C4-2B (cell line): ENCODE results near the gene SLC8A1.

Source experiments
- ZFX ChIP-seq: fragments of 450-650 bp; IDR thresholded peaks from 2 replicates; pipeline ENCODE4 v1.6.1; 2017
- TF ChIP-seq, protein P1 (sequence below): fragments of 450-650 bp; conservative IDR thresholded peaks from 2 replicates; pipeline ENCODE4 v1.5.1; 2017; ENCODE audit warnings: mild to moderate bottlenecking

DNA sequence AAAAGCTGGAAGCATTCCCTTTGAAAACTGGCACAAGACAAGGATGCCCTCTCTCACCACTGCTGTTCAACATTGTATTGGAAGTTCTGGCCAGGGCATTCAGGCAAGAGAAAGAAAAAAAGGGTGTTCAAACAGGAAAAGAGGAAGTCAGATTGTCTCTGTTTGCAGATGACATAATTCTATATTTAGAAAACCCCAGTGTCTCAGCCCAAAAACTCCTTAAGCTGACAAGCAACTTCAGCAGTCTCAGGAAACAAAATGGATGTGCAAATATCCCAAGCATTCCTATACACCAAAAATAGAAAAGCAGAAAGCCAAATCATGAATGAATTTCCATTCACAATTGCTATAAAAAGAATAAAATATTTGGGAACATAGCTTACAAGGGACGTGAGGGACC, 11.1 kb downstream of the SLC8A1 start:
- TF ChIP-seq, protein P1, sequence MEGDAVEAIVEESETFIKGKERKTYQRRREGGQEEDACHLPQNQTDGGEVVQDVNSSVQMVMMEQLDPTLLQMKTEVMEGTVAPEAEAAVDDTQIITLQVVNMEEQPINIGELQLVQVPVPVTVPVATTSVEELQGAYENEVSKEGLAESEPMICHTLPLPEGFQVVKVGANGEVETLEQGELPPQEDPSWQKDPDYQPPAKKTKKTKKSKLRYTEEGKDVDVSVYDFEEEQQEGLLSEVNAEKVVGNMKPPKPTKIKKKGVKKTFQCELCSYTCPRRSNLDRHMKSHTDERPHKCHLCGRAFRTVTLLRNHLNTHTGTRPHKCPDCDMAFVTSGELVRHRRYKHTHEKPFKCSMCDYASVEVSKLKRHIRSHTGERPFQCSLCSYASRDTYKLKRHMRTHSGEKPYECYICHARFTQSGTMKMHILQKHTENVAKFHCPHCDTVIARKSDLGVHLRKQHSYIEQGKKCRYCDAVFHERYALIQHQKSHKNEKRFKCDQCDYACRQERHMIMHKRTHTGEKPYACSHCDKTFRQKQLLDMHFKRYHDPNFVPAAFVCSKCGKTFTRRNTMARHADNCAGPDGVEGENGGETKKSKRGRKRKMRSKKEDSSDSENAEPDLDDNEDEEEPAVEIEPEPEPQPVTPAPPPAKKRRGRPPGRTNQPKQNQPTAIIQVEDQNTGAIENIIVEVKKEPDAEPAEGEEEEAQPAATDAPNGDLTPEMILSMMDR: no peak
- no peak for TF ChIP-seq ZFX
